Measurements from ENCODE around the gene FCN1. TPM values are rescaled to one million over a fixed set of nuclear protein-coding genes. Genes with fewer than 3 reads are reported as not detected.

FCN1 gene
- total RNA-seq, 2 donors from 2014 or later, result 12.4 to 27.8 TPM

GRCh38 chr9:134928436-134929192 lies 10.9 kb upstream of the FCN1 start:
- no peaks in the 10 kb centered on the region for H3K9me3 ChIP-seq (ENCODE audit: control insufficient read depth, low read length, poor library complexity, severe bottlenecking)
- ATAC-seq (no peak), DNase-seq (no peak)
- H3K27me3 Mint-ChIP-seq, result peaks cover 33% of the 10 kb centered on the region
- H3K4me1 Mint-ChIP-seq, result no peaks in the 10 kb centered on the region
- peaks cover 2% of the 10 kb centered on the region for H3K36me3 Mint-ChIP-seq (ENCODE audit: low read depth)
- no peak overlapping the region for H3K4me3 Mint-ChIP-seq
- no peak overlapping the region for H3K27ac Mint-ChIP-seq

GRCh38 chr9:134925011-134925511 lies 7.3 kb upstream of the FCN1 start:
- H3K9me3 ChIP-seq (ENCODE audit: control insufficient read depth, low read length, poor library complexity, severe bottlenecking), result no peaks in the 10 kb centered on the region
- ATAC-seq (no peak), DNase-seq (no peak)
- no peak overlapping the region for H3K27ac Mint-ChIP-seq
- no peak overlapping the region for H3K4me3 Mint-ChIP-seq
- H3K36me3 Mint-ChIP-seq (ENCODE audit: low read depth), result no peaks in the 10 kb centered on the region
- H3K4me1 Mint-ChIP-seq, result no peaks in the 10 kb centered on the region
- H3K27me3 Mint-ChIP-seq, result peaks cover 14% of the 10 kb centered on the region

- Mint-ChIP-seq H3K27me3 (peaks cover 4% of the 10 kb centered on the region), H3K27ac (no peak overlapping the region), H3K4me3 (no peak overlapping the region), H3K4me1 (no peaks in the 10 kb centered on the region), H3K36me3 (ENCODE audit: low read depth) (no peaks in the 10 kb centered on the region)
- peaks cover 4% of the 10 kb centered on the region for H3K9me3 ChIP-seq (ENCODE audit: control insufficient read depth, low read length, poor library complexity, severe bottlenecking)
- ATAC-seq (no peak), DNase-seq (no peak)
Observed at GRCh38 chr9:134923466-134923865, 5.8 kb upstream of the FCN1 start.

- Mint-ChIP-seq H3K27me3 (peaks cover 4% of the 10 kb centered on the region), H3K27ac (no peak overlapping the region), H3K4me1 (no peaks in the 10 kb centered on the region), H3K4me3 (no peak overlapping the region), H3K36me3 (ENCODE audit: low read depth) (no peaks in the 10 kb centered on the region)
- H3K9me3 ChIP-seq (ENCODE audit: control insufficient read depth, low read length, poor library complexity, severe bottlenecking), result peaks cover 4% of the 10 kb centered on the region
- DNase-seq, result no peak
- ATAC-seq, result no peak
Observed at GRCh38 chr9:134922932-134923240, 5.2 kb upstream of the FCN1 start.

- Mint-ChIP-seq H3K36me3 (ENCODE audit: low read depth) (no peaks in the 10 kb centered on the region), H3K27ac (no peak overlapping the region), H3K4me3 (no peak overlapping the region), H3K4me1 (no peaks in the 10 kb centered on the region), H3K27me3 (peaks cover 4% of the 10 kb centered on the region)
- H3K9me3 ChIP-seq (ENCODE audit: control insufficient read depth, low read length, poor library complexity, severe bottlenecking), result peaks cover 4% of the 10 kb centered on the region
- no peak for DNase-seq
- no peak for ATAC-seq
Observed at GRCh38 chr9:134922066-134922931, 4.6 kb upstream of the FCN1 start.

GRCh38 chr9:134919303-134919702 lies 1.6 kb upstream of the FCN1 start:
- no peak overlapping the region for H3K27ac Mint-ChIP-seq
- no peak for DNase-seq
- no peak for ATAC-seq
- peaks cover 22% of the 10 kb centered on the region for H3K27me3 Mint-ChIP-seq
- H3K4me1 Mint-ChIP-seq, result no peaks in the 10 kb centered on the region
- H3K9me3 ChIP-seq (ENCODE audit: control insufficient read depth, low read length, poor library complexity, severe bottlenecking), result peaks cover 4% of the 10 kb centered on the region
- no peak overlapping the region for H3K4me3 Mint-ChIP-seq
- no peaks in the 10 kb centered on the region for H3K36me3 Mint-ChIP-seq (ENCODE audit: low read depth)

GRCh38 chr9:134918646-134919045 lies 934 bp upstream of the FCN1 start:
- ATAC-seq, result no peak
- Mint-ChIP-seq H3K27me3 (peaks cover 22% of the 10 kb centered on the region), H3K36me3 (ENCODE audit: low read depth) (no peaks in the 10 kb centered on the region), H3K4me1 (no peaks in the 10 kb centered on the region), H3K27ac (no peak overlapping the region), H3K4me3 (no peak overlapping the region)
- peaks cover 4% of the 10 kb centered on the region for H3K9me3 ChIP-seq (ENCODE audit: control insufficient read depth, low read length, poor library complexity, severe bottlenecking)
- no peak for DNase-seq

GRCh38 chr9:134916161-134916665 lies 1.5 kb downstream of the FCN1 start:
- Mint-ChIP-seq H3K27me3 (peaks cover 34% of the 10 kb centered on the region), H3K27ac (no peak overlapping the region), H3K4me3 (no peak overlapping the region), H3K36me3 (ENCODE audit: low read depth) (no peaks in the 10 kb centered on the region), H3K4me1 (no peaks in the 10 kb centered on the region)
- no peak for ATAC-seq
- DNase-seq, result no peak
- peaks cover 4% of the 10 kb centered on the region for H3K9me3 ChIP-seq (ENCODE audit: control insufficient read depth, low read length, poor library complexity, severe bottlenecking)

GRCh38 chr9:134915046-134915985 lies 2.4 kb downstream of the FCN1 start:
- no peak for DNase-seq
- no peak overlapping the region for H3K27ac Mint-ChIP-seq

GRCh38 chr9:134914501-134914834 lies 3.2 kb downstream of the FCN1 start:
- H3K9me3 ChIP-seq (ENCODE audit: control insufficient read depth, low read length, poor library complexity, severe bottlenecking), result peaks cover 3% of the 10 kb centered on the region
- Mint-ChIP-seq H3K36me3 (ENCODE audit: low read depth) (peaks cover 2% of the 10 kb centered on the region), H3K4me3 (no peak overlapping the region), H3K27me3 (peaks cover 50% of the 10 kb centered on the region), H3K27ac (no peak overlapping the region), H3K4me1 (peaks cover 2% of the 10 kb centered on the region)
- DNase-seq (no peak), ATAC-seq (no peak)

More at GRCh38 chr9:134915046-134915985, 2.4 kb downstream of the FCN1 start:
- H3K36me3 Mint-ChIP-seq (ENCODE audit: low read depth), result peaks cover 2% of the 10 kb centered on the region
- no peak for ATAC-seq
- peaks cover 4% of the 10 kb centered on the region for H3K9me3 ChIP-seq (ENCODE audit: control insufficient read depth, low read length, poor library complexity, severe bottlenecking)
- peaks cover 43% of the 10 kb centered on the region for H3K27me3 Mint-ChIP-seq
- no peak overlapping the region for H3K4me3 Mint-ChIP-seq
- H3K4me1 Mint-ChIP-seq, result no peaks in the 10 kb centered on the region

GRCh38 chr9:134913713-134914500 lies 3.8 kb downstream of the FCN1 start:
- H3K27ac Mint-ChIP-seq, result no peak overlapping the region
- DNase-seq, result no peak
- no peak for ATAC-seq
- peaks cover 2% of the 10 kb centered on the region for H3K36me3 Mint-ChIP-seq (ENCODE audit: low read depth)
- no peak overlapping the region for H3K4me3 Mint-ChIP-seq
- no peaks in the 10 kb centered on the region for H3K9me3 ChIP-seq (ENCODE audit: control insufficient read depth, low read length, poor library complexity, severe bottlenecking)
- H3K27me3 Mint-ChIP-seq, result peaks cover 56% of the 10 kb centered on the region
- peaks cover 2% of the 10 kb centered on the region for H3K4me1 Mint-ChIP-seq

- H3K27me3 Mint-ChIP-seq, result peaks cover 58% of the 10 kb centered on the region
- peaks cover 2% of the 10 kb centered on the region for H3K36me3 Mint-ChIP-seq (ENCODE audit: low read depth)
- peaks cover 2% of the 10 kb centered on the region for H3K4me1 Mint-ChIP-seq
- DNase-seq (no peak), ATAC-seq (no peak)
- no peaks in the 10 kb centered on the region for H3K9me3 ChIP-seq (ENCODE audit: control insufficient read depth, low read length, poor library complexity, severe bottlenecking)
- H3K4me3 Mint-ChIP-seq, result no peak overlapping the region
- no peak overlapping the region for H3K27ac Mint-ChIP-seq
Observed at GRCh38 chr9:134913041-134913712, 4.5 kb downstream of the FCN1 start.
